Measurements from ENCODE around the gene DDX20.
"Not testable (repeated sequence)": the region's sequence is repeated elsewhere in the genome, so short reads cannot be mapped to it uniquely, and the experiment has no call there.

DDX20 gene

GRCh38 chr1:111733183-111733991 is 22.3 kb upstream of the DDX20 start:
- no peak for FAIRE-seq

- FAIRE-seq: no peak
Observed at GRCh38 chr1:111733992-111734341, 21.7 kb upstream of the DDX20 start.

GRCh38 chr1:111734426-111734825 is 21.3 kb upstream of the DDX20 start:
- no peak for FAIRE-seq

GRCh38 chr1:111734856-111735255 is 20.8 kb upstream of the DDX20 start:
- FAIRE-seq: no peak

GRCh38 chr1:111735321-111735720 is 20.4 kb upstream of the DDX20 start:
- no peak for FAIRE-seq

GRCh38 chr1:111735858-111736544 is 19.7 kb upstream of the DDX20 start:
- no peak for FAIRE-seq

- FAIRE-seq: no peak
Observed at GRCh38 chr1:111736548-111737215, 19.0 kb upstream of the DDX20 start.

GRCh38 chr1:111737216-111738132 is 18.2 kb upstream of the DDX20 start:
- FAIRE-seq: no peak

GRCh38 chr1:111738133-111738435 is 17.6 kb upstream of the DDX20 start:
- FAIRE-seq: no peak

- no peak for FAIRE-seq
Observed at GRCh38 chr1:111738436-111739193, 17.1 kb upstream of the DDX20 start.

- no peak for FAIRE-seq
Observed at GRCh38 chr1:111739194-111739924, 16.3 kb upstream of the DDX20 start, which contains the start of gene INKA2. TSS of gene INKA2 (minus strand) at chr1:111739395. CDS start at chr1:111739242, 153 bp downstream.

- no peak for FAIRE-seq
Observed at GRCh38 chr1:111739925-111740765, 15.6 kb upstream of the DDX20 start.

GRCh38 chr1:111742292-111742691 is 13.4 kb upstream of the DDX20 start:
- not testable (repeated sequence) for FAIRE-seq

GRCh38 chr1:111742938-111743549 is 12.7 kb upstream of the DDX20 start:
- no peak for FAIRE-seq

- no peak for FAIRE-seq
Observed at GRCh38 chr1:111743679-111744101, 12.0 kb upstream of the DDX20 start.

- no peak for FAIRE-seq
Observed at GRCh38 chr1:111745675-111746613, 9.8 kb upstream of the DDX20 start.

- FAIRE-seq: no peak
Observed at GRCh38 chr1:111746614-111746999, 9.1 kb upstream of the DDX20 start.

- no peak for FAIRE-seq
Observed at GRCh38 chr1:111747282-111747734, 8.4 kb upstream of the DDX20 start.

GRCh38 chr1:111747947-111748346 is 7.8 kb upstream of the DDX20 start:
- no peak for FAIRE-seq

Measured in A204.1 (cell line).